Muscle of leg (tissue), 11 donors: ENCODE data around the gene KMT5B. TPM values are rescaled to one million over a fixed set of nuclear protein-coding genes. Genes with fewer than 3 reads are reported as not detected.
A peak's percentile ranks its signal among the peaks of the same experiment; 100 is the strongest.

Experiments used
- DNase-seq: peaks from one replicate; pipeline ENCODE4 v3.0.0; 2013
- H3K27ac ChIP-seq: one replicate; pipeline ENCODE4 v1.5.1; 2013; ENCODE audit warnings: mild to moderate bottlenecking, low read length, control low read depth
- H3K27me3 ChIP-seq: one replicate; pipeline ENCODE4 v1.6.1; 2013; ENCODE audit warnings: low read length; ENCODE audit not compliant: control insufficient read depth, insufficient read depth
- H3K36me3 ChIP-seq: one replicate; pipeline ENCODE4 v1.6.1; 2013; ENCODE audit warnings: low read length; ENCODE audit not compliant: control insufficient read depth, insufficient read depth
- H3K4me1 ChIP-seq: one replicate; pipeline ENCODE4 v1.6.1; 2013; ENCODE audit warnings: low read length; ENCODE audit not compliant: control insufficient read depth, insufficient read depth
- H3K4me3 ChIP-seq: one replicate; pipeline ENCODE4 v1.5.1; 2013; ENCODE audit warnings: low read length, control low read depth
- H3K9me3 ChIP-seq: replicated peaks from 2 replicates; pipeline ENCODE4 v1.6.1; 2013; ENCODE audit warnings: low read depth, low read length; ENCODE audit not compliant: control insufficient read depth
- WGBS: methylation state at CpG from one replicate; pipeline ENCODE4 v1.1.5; 2013; ENCODE audit warnings: missing lambda C conversion rate; ENCODE audit not compliant: insufficient coverage; 5-methylcytosine and 5-hydroxymethylcytosine counted together
- polyA plus RNA-seq, 8 donors: library from polyadenylated mRNA; unstranded; fragments of 120-200 nt; gene quantifications; one replicate each; pipeline versions ENCODE4 v1.2.1 to v1.2.3, GENCODE V29; 2013; ENCODE audit warnings: inconsistent platforms in 1 of 8, low replicate concordance in 1 of 8; ENCODE audit not compliant: insufficient read length in 8 of 8, insufficient read depth in 1 of 8
- total RNA-seq: library from RNA; stranded (reverse); fragments of 120-200 nt; gene quantifications from one replicate; pipeline ENCODE4 v1.2.4, GENCODE V29; 2013

KMT5B gene
- total and polyA plus RNA-seq, 9 donors = 29.6 to 42.5 (median 39.6) TPM

DNA sequence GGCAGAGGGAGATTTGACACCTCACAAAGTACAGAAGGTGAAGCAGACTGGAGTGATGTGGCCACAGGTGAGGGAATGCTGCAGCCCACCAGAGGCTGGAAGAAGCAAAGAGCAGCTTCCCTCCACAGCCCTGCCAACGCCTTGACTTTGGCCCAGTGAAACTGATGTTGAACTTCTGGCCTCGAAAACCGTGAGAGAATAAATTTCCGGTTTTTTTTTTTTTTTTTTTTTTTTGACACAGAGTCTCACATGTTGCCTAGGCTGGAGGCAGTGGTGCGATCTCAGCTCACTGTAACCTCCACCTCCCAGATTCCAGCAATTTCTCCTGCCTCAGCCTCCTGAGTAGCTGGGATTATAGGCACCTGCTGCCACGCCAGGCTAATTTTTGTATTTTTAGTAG is 8.7 kb downstream of the KMT5B start:
- Histone ChIP-seq H3K4me3 (no peak overlapping the region), H3K27me3 (no peaks in the 10 kb centered on the region), H3K4me1 (peaks cover 8% of the 10 kb centered on the region), H3K9me3 (no peaks in the 10 kb centered on the region), H3K27ac (no peak overlapping the region), H3K36me3 (no peaks in the 10 kb centered on the region)
- no peak for DNase-seq
- 79% methylated on average over 4 of the region's 6 CpGs for WGBS

GRCh38 chr11:68202165-68202564 is 10.9 kb downstream of the KMT5B start:
- WGBS = 100% methylated on average over 1 of the region's 2 CpGs
- DNase-seq = no peak
- peaks cover 2% of the 10 kb centered on the region for H3K4me1 ChIP-seq
- peaks cover 3% of the 10 kb centered on the region for H3K36me3 ChIP-seq
- no peak overlapping the region for H3K27ac ChIP-seq
- H3K9me3 ChIP-seq = no peaks in the 10 kb centered on the region
- no peaks in the 10 kb centered on the region for H3K27me3 ChIP-seq
- no peak overlapping the region for H3K4me3 ChIP-seq

DNA sequence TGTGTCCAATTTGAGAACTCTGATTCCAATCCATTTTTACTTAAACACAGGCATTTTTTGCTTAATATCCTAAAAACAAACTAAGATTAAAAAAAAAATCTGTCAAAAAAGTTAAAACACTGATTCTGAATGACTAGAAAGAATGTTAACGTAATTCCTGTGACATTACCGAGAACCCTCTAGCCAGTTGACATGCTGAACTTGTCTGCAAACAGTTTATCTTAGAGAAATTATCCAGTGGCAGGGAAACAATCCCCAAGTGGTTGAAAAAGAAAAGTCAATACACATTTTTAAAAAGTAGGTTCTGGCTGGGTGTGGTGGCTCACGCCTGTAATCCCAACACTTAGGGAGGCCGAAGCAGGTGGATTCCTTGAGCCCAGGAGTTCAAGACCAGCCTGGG is 11.6 kb downstream of the KMT5B start:
- Histone ChIP-seq H3K9me3 (no peaks in the 10 kb centered on the region), H3K36me3 (peaks cover 3% of the 10 kb centered on the region), H3K4me1 (peaks cover 2% of the 10 kb centered on the region), H3K27ac (no peak overlapping the region), H3K4me3 (no peak overlapping the region), H3K27me3 (no peaks in the 10 kb centered on the region)
- no CpG with 5 or more reads among the region's 4 CpGs for WGBS
- DNase-seq = no peak

GRCh38 chr11:68200639-68201038 is 12.5 kb downstream of the KMT5B start:
- H3K4me1 ChIP-seq = no peaks in the 10 kb centered on the region
- 71% methylated on average over 1 of the region's 3 CpGs for WGBS
- H3K27me3 ChIP-seq = no peaks in the 10 kb centered on the region
- H3K9me3 ChIP-seq = no peaks in the 10 kb centered on the region
- H3K4me3 ChIP-seq = no peak overlapping the region
- H3K27ac ChIP-seq = no peak overlapping the region
- peaks cover 3% of the 10 kb centered on the region for H3K36me3 ChIP-seq
- no peak for DNase-seq

DNA sequence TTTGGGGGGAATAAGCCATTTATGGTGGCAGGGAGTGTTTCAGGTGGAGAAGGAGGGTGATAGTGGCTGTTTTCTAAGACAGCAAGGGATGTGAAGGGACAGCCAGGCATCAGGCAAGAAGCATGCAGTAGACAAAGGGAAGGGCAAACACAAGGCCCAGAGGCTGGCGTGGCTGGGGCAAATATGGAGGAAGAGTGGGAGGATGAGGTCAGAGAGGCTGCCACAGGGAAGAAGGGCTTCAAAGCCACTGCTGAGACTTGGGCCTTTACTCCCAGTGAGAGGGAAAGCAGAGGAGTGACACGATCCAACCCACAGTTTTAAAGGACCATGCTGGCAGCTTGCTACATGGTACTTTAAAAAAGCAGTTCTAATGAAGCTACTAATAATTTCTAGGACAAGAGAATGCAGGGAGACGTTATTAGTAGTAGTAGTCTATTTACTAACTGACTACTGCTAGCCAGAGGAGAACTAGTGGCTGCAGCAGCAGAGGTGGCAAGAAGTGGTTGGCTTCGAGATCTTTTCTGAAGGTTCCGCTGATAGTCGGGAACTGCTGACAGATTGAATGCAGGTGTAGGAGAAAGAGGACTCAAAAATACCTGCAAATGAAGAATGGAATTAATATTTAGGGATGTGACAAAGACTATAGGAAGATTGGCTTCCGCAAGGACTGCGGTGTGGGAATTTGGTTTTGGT is 13.7 kb downstream of the KMT5B start:
- no peak for DNase-seq
- 81% methylated on average over 4 of the region's 8 CpGs for WGBS
- H3K4me1 ChIP-seq = no peaks in the 10 kb centered on the region

GRCh38 chr11:68196219-68196618 is 16.9 kb downstream of the KMT5B start:
- H3K36me3 ChIP-seq = peaks cover 3% of the 10 kb centered on the region
- H3K4me3 ChIP-seq = no peak overlapping the region
- H3K27me3 ChIP-seq = no peaks in the 10 kb centered on the region
- H3K9me3 ChIP-seq = no peaks in the 10 kb centered on the region
- DNase-seq = no peak
- H3K4me1 ChIP-seq = no peaks in the 10 kb centered on the region
- no peak overlapping the region for H3K27ac ChIP-seq

More for the DNA sequence above, 13.7 kb downstream of the KMT5B start:
- H3K27ac ChIP-seq = no peak overlapping the region
- H3K36me3 ChIP-seq = peaks cover 3% of the 10 kb centered on the region
- H3K9me3 ChIP-seq = no peaks in the 10 kb centered on the region
- no peaks in the 10 kb centered on the region for H3K27me3 ChIP-seq
- H3K4me3 ChIP-seq = no peak overlapping the region

DNA sequence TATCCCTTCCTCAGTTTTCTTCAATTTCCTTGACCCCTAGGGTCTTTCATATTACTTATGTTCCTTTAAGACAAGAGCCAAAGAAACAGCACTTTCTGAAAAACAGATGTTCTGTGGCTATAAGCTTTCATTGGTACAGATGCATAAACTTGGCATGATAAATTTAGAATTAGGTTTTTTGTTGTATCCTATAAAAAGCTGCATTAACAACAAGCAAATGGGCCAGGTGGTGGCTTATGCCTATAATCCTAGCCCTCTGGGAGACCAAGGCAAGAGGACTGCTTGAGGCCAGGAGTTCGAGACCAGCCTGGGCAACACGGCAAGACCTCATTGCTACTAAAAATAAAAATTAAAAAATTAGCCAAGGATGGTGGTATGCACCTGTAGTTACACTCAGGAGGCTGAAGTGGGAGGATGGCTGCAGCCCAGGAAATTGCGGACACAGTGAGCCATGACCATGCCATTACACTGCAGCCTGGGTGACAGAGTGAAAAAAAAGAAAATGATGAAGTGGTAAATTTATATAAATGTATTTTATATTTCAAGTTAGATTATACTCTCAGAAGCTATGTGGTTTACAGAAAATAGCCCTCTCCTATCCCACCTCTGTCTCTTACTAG is 18.3 kb downstream of the KMT5B start:
- no peaks in the 10 kb centered on the region for H3K9me3 ChIP-seq
- H3K36me3 ChIP-seq = peaks cover 3% of the 10 kb centered on the region
- no peak overlapping the region for H3K4me3 ChIP-seq
- no CpG with 5 or more reads among the region's 3 CpGs for WGBS
- H3K4me1 ChIP-seq = no peaks in the 10 kb centered on the region
- peak; percentile 6 for DNase-seq
- H3K27ac ChIP-seq = no peak overlapping the region
- H3K27me3 ChIP-seq = no peaks in the 10 kb centered on the region

DNA sequence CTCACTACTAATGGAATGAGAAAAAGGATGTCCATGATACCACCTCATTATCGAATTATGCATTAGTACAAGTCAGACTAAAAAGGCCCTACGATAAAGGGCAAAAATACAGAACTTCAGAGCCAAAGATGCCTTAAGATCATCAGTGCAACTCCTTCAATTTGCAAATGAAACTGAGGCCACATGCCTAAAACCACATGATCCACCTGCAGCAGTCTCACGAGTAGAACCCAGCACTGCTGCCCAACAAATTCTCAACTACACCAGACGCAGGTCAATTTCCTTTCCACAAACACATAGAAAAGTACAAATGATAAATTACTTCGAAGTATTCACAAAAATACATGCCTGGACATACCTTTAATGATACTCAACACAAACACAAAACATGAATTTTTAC is 20.1 kb downstream of the KMT5B start:
- no peaks in the 10 kb centered on the region for H3K9me3 ChIP-seq
- no peaks in the 10 kb centered on the region for H3K4me1 ChIP-seq
- DNase-seq = no peak
- 63% methylated on average over 1 of the region's 5 CpGs for WGBS
- no peak overlapping the region for H3K27ac ChIP-seq
- H3K27me3 ChIP-seq = no peaks in the 10 kb centered on the region
- H3K4me3 ChIP-seq = no peak overlapping the region
- H3K36me3 ChIP-seq = peaks cover 7% of the 10 kb centered on the region

- Histone ChIP-seq H3K4me3 (no peak overlapping the region), H3K9me3 (no peaks in the 10 kb centered on the region), H3K27me3 (no peaks in the 10 kb centered on the region), H3K36me3 (peaks cover 9% of the 10 kb centered on the region), H3K4me1 (no peaks in the 10 kb centered on the region), H3K27ac (no peak overlapping the region)
- DNase-seq = no peak
- 89% methylated on average over 2 of the region's 5 CpGs for WGBS
These were observed 21.2 kb downstream of the KMT5B start for GRCh38 chr11:68191661-68192579.

- Histone ChIP-seq H3K36me3 (peaks cover 17% of the 10 kb centered on the region), H3K27me3 (no peaks in the 10 kb centered on the region), H3K4me3 (no peak overlapping the region), H3K9me3 (no peaks in the 10 kb centered on the region), H3K27ac (no peak overlapping the region), H3K4me1 (no peaks in the 10 kb centered on the region)
- WGBS = 86% methylated on average over 3 of the region's 3 CpGs
- no peak for DNase-seq
These were observed 23.2 kb downstream of the KMT5B start for GRCh38 chr11:68189888-68190287.
